ENCODE data around the gene NPIPB2.

NPIPB2 gene

GRCh38 chr16:11977376-11978041, 35.7 kb upstream of the NPIPB2 start:
- Histone ChIP-seq H3K9ac (ENCODE audit: low read depth, low read length) (peak overlapping the region; percentile 92), H3K36me3 (ENCODE audit: insufficient read depth, low read length) (no peaks in the 10 kb centered on the region; the same call in 1 of the 2 replicates), H3K27me3 (ENCODE audit: insufficient read depth, low read length, poor library complexity) (no peaks in the 10 kb centered on the region), H3K9me3 (ENCODE audit: insufficient read depth, low read length, severe bottlenecking) (no peaks in the 10 kb centered on the region), H4K20me1 (ENCODE audit: insufficient read depth, low read length) (no peaks in the 10 kb centered on the region), H2AFZ (ENCODE audit: low read depth, low read length) (peak overlapping the region; percentile 100), H3K4me3 (ENCODE audit: low read depth in 1 of 2, low read length in 2 of 2) (peak overlapping the region; percentile 97 to 100), H3K4me1 (ENCODE audit: insufficient read depth, low read length) (peaks cover 27% of the 10 kb centered on the region), H3K27ac (ENCODE audit: low read length) (peak overlapping the region; percentile 77), H3K4me2 (ENCODE audit: insufficient read depth, low read length) (peak overlapping the region; percentile 86), H3K79me2 (ENCODE audit: insufficient read depth, low read length) (peaks cover 32% of the 10 kb centered on the region)
- no peak for TF ChIP-seq CTCF (IDR thresholded peaks at IDR 0.05; ENCODE audit: borderline replicate concordance, extremely low read depth, low read length, poor library complexity, severe bottlenecking)
- no peak for TF ChIP-seq EZH2 (IDR thresholded peaks at IDR 0.05; ENCODE audit: borderline replicate concordance, low read depth, low read length, severe bottlenecking)
- ATAC-seq (ENCODE audit: insufficient read depth, low read depth) (no peak), DNase-seq (no peak)

- TF ChIP-seq EZH2 (IDR thresholded peaks at IDR 0.05; ENCODE audit: borderline replicate concordance, low read depth, low read length, severe bottlenecking) = no peak
- no peak for TF ChIP-seq CTCF (IDR thresholded peaks at IDR 0.05; ENCODE audit: borderline replicate concordance, extremely low read depth, low read length, poor library complexity, severe bottlenecking)
- DNase-seq (no peak), ATAC-seq (ENCODE audit: insufficient read depth, low read depth) (peak; percentile 30; the same call in 2 of the 3 replicates)
- H2AFZ ChIP-seq (ENCODE audit: low read depth, low read length) = peak overlapping the region; percentile 100
- H3K4me3 ChIP-seq (ENCODE audit: low read depth in 1 of 2, low read length in 2 of 2) = peak overlapping the region; percentile 97 to 100
- H3K36me3 ChIP-seq (ENCODE audit: insufficient read depth, low read length) = no peaks in the 10 kb centered on the region; the same call in 1 of the 2 replicates
- no peaks in the 10 kb centered on the region for H3K9me3 ChIP-seq (ENCODE audit: insufficient read depth, low read length, severe bottlenecking)
- H3K27me3 ChIP-seq (ENCODE audit: insufficient read depth, low read length, poor library complexity) = no peaks in the 10 kb centered on the region
- H3K4me2 ChIP-seq (ENCODE audit: insufficient read depth, low read length) = peak overlapping the region; percentile 86
- peak overlapping the region; percentile 77 for H3K27ac ChIP-seq (ENCODE audit: low read length)
- H3K4me1 ChIP-seq (ENCODE audit: insufficient read depth, low read length) = peaks cover 27% of the 10 kb centered on the region
- peak overlapping the region; percentile 92 for H3K9ac ChIP-seq (ENCODE audit: low read depth, low read length)
- peaks cover 32% of the 10 kb centered on the region for H3K79me2 ChIP-seq (ENCODE audit: insufficient read depth, low read length)
- H4K20me1 ChIP-seq (ENCODE audit: insufficient read depth, low read length) = no peaks in the 10 kb centered on the region
These were observed 35.1 kb upstream of the NPIPB2 start for GRCh38 chr16:11976850-11977375.

- peaks cover 27% of the 10 kb centered on the region for H3K79me2 ChIP-seq (ENCODE audit: insufficient read depth, low read length)
- H3K4me1 ChIP-seq (ENCODE audit: insufficient read depth, low read length) = peaks cover 21% of the 10 kb centered on the region
These were observed 31.2 kb upstream of the NPIPB2 start for GRCh38 chr16:11973070-11973469.

More at GRCh38 chr16:11973070-11973469, 31.2 kb upstream of the NPIPB2 start:
- Histone ChIP-seq H3K4me2 (ENCODE audit: insufficient read depth, low read length) (no peak overlapping the region), H3K4me3 (ENCODE audit: low read depth in 1 of 2, low read length in 2 of 2) (no peak overlapping the region), H3K27ac (ENCODE audit: low read length) (no peak overlapping the region), H3K36me3 (ENCODE audit: insufficient read depth, low read length) (no peaks in the 10 kb centered on the region; the same call in 1 of the 2 replicates), H2AFZ (ENCODE audit: low read depth, low read length) (no peak overlapping the region), H3K27me3 (ENCODE audit: insufficient read depth, low read length, poor library complexity) (no peaks in the 10 kb centered on the region), H4K20me1 (ENCODE audit: insufficient read depth, low read length) (no peaks in the 10 kb centered on the region), H3K9me3 (ENCODE audit: insufficient read depth, low read length, severe bottlenecking) (no peaks in the 10 kb centered on the region), H3K9ac (ENCODE audit: low read depth, low read length) (no peak overlapping the region)
- DNase-seq (no peak), ATAC-seq (ENCODE audit: insufficient read depth, low read depth) (no peak)
- no peak for TF ChIP-seq CTCF (IDR thresholded peaks at IDR 0.05; ENCODE audit: borderline replicate concordance, extremely low read depth, low read length, poor library complexity, severe bottlenecking)
- no peak for TF ChIP-seq EZH2 (IDR thresholded peaks at IDR 0.05; ENCODE audit: borderline replicate concordance, low read depth, low read length, severe bottlenecking)
